SU-DHL-6 (cell line): Measurements from ENCODE around the gene SLCO3A1.

Source experiments
- EZH2phosphoT487 ChIP-seq: fragments of 200-600 bp; sonication (generic), shearing (Covaris generic); conservative IDR thresholded peaks from 2 replicates; pipeline ENCODE4 v1.6.1; 2018; ENCODE audit warnings: mild to moderate bottlenecking, antibody characterized with exemption, low read length, moderate library complexity, mixed read lengths
- TF ChIP-seq, protein P1 (sequence below): fragments of 200-600 bp; sonication (generic); IDR thresholded peaks from one replicate; pipeline ENCODE4 v1.5.1; 2017; ENCODE audit warnings: antibody characterized with exemption, mild to moderate bottlenecking, low read length, moderate library complexity; ENCODE audit not compliant: insufficient read depth, poor library complexity, severe bottlenecking

DNA sequence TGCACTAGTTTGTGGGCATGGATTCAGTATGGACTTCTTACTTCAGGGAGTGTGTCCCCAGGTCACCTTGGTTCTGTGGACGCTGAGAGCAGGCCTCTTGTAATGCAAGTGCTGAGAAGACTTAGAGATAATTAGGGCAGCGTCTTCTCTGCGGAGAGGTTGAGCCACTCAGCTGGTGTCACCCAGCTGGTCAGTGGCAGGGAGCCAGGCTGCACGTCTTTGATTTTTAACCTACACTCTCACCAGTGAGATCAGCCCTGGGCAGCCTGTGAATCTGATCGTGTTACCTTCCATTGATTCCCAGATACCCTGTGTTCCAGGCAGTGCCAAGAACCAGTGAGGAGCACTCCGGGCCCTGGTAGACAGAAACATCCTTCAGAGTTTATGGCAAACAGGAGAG lies 92.6 kb downstream of the SLCO3A1 start:
- TF ChIP-seq EZH2phosphoT487 = no peak
- TF ChIP-seq, protein P1, sequence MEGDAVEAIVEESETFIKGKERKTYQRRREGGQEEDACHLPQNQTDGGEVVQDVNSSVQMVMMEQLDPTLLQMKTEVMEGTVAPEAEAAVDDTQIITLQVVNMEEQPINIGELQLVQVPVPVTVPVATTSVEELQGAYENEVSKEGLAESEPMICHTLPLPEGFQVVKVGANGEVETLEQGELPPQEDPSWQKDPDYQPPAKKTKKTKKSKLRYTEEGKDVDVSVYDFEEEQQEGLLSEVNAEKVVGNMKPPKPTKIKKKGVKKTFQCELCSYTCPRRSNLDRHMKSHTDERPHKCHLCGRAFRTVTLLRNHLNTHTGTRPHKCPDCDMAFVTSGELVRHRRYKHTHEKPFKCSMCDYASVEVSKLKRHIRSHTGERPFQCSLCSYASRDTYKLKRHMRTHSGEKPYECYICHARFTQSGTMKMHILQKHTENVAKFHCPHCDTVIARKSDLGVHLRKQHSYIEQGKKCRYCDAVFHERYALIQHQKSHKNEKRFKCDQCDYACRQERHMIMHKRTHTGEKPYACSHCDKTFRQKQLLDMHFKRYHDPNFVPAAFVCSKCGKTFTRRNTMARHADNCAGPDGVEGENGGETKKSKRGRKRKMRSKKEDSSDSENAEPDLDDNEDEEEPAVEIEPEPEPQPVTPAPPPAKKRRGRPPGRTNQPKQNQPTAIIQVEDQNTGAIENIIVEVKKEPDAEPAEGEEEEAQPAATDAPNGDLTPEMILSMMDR = no peak
